Stimulated activated CD4-positive, alpha-beta T cell treated with anti-CD3 and anti-CD28 coated beads, Interleukin-2, amount 100 ng/mL, for 24 hours (primary cell): Measurements from ENCODE around the gene AFF1.

Source experiments
- DNase-seq, 2 donors: peaks; one replicate each; pipeline ENCODE4 v3.0.0-alpha.2; 2020

Gene AFF1

GRCh38 chr4:87166296-87166854, 231.6 kb downstream of the AFF1 start:
- DNase-seq = no peak

- no peak for DNase-seq
These were observed 237.1 kb downstream of the AFF1 start for GRCh38 chr4:87171944-87172343.

GRCh38 chr4:87174672-87175071, 239.9 kb downstream of the AFF1 start:
- no peak for DNase-seq

- DNase-seq = no peak
These were observed 244.9 kb downstream of the AFF1 start for GRCh38 chr4:87179751-87180150.

- DNase-seq = no peak
These were observed 246.0 kb downstream of the AFF1 start for GRCh38 chr4:87180767-87181166.

- DNase-seq = no peak
These were observed 250.5 kb downstream of the AFF1 start for GRCh38 chr4:87185146-87185870.

- no peak for DNase-seq
These were observed 253.2 kb downstream of the AFF1 start for GRCh38 chr4:87188048-87188447.

- no peak for DNase-seq
These were observed 254.1 kb downstream of the AFF1 start for GRCh38 chr4:87188932-87189331.
